ENCODE data around the gene IPO11.

DNA sequence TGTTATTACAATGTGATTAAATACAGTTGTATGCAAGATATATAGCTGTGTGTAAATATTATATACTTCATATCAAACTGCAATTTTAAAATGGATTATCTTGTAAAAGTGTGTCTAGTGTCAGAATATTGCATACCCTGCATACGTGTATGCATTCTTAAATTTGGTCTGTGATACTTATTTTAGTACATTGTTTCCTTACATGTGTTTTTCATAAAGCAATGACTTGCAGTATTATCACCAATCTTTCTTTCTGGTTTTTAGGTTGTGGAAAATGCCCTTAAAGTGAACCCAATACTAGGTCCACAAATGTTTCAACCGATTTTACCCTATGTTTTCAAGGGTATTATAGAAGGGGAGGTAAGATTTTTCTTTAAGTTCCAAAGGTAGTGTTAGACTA is 137.5 kb downstream of the IPO11 start:
- TF ChIP-seq, protein P1, sequence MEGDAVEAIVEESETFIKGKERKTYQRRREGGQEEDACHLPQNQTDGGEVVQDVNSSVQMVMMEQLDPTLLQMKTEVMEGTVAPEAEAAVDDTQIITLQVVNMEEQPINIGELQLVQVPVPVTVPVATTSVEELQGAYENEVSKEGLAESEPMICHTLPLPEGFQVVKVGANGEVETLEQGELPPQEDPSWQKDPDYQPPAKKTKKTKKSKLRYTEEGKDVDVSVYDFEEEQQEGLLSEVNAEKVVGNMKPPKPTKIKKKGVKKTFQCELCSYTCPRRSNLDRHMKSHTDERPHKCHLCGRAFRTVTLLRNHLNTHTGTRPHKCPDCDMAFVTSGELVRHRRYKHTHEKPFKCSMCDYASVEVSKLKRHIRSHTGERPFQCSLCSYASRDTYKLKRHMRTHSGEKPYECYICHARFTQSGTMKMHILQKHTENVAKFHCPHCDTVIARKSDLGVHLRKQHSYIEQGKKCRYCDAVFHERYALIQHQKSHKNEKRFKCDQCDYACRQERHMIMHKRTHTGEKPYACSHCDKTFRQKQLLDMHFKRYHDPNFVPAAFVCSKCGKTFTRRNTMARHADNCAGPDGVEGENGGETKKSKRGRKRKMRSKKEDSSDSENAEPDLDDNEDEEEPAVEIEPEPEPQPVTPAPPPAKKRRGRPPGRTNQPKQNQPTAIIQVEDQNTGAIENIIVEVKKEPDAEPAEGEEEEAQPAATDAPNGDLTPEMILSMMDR (conservative IDR thresholded peaks at IDR 0.05): no peak
- no peak for TF ChIP-seq ZFX (IDR thresholded peaks at IDR 0.05)
